Activated CD8-positive, alpha-beta T cell treated with anti-CD3 and anti-CD28 coated beads for 36 hours (primary cell): Measurements from ENCODE around the gene LRRC8E. TPM values are rescaled to one million over a fixed set of nuclear protein-coding genes. Genes with fewer than 3 reads are reported as not detected.
A peak's percentile ranks its signal among the peaks of the same experiment; 100 is the strongest.

ENCODE experiments used
- ATAC-seq: fragments of 200-7000 bp; cut with Tn5 transposase; one replicate; pipeline ENCODE4 v1.10.0; 2021; ENCODE audit warnings: mild to moderate bottlenecking, moderate library complexity
- CTCF ChIA-PET: fragments of 350-600 bp; sonication (Branson Sonifier 250); formaldehyde crosslinking; loops from one replicate; lab custom pipeline; 2021; ENCODE audit warnings: antibody characterized with exemption; lab: Charles Lee
- POLR2A ChIA-PET: fragments of 350-600 bp; sonication (Branson Sonifier 250); formaldehyde crosslinking; loops from one replicate; lab custom pipeline; 2021; ENCODE audit warnings: antibody characterized with exemption; lab: Charles Lee
- DNase-seq: peaks from one replicate; pipeline ENCODE4 v3.0.0-alpha.2; 2020
- H3K27ac Mint-ChIP-seq: one replicate; pipeline ENCODE4 v1.8.0; 2021; ENCODE audit warnings: mild to moderate bottlenecking, mixed read lengths
- H3K27me3 Mint-ChIP-seq: one replicate; pipeline ENCODE4 v1.8.0; 2021; ENCODE audit warnings: mixed read lengths
- H3K36me3 Mint-ChIP-seq: one replicate; pipeline ENCODE4 v1.8.0; 2021; ENCODE audit warnings: low read depth, mixed read lengths
- H3K4me1 Mint-ChIP-seq: one replicate; pipeline ENCODE4 v1.8.0; 2021; ENCODE audit warnings: low read depth, mixed read lengths
- H3K4me3 Mint-ChIP-seq: one replicate; pipeline ENCODE4 v1.8.0; 2021; ENCODE audit warnings: mild to moderate bottlenecking, moderate library complexity, mixed read lengths
- H3K9me3 Mint-ChIP-seq: one replicate; pipeline ENCODE4 v1.8.0; 2021; ENCODE audit warnings: mixed read lengths
- intact Hi-C: fragments of 100-400 bp; cut with micrococcal nuclease; formaldehyde crosslinking; loops from one replicate; pipeline ENCODE4 v1.10.0; 2022
- total RNA-seq, 2 experiments: library from RNA; stranded (reverse); gene quantifications; one replicate each; pipeline ENCODE4 v1.2.3, GENCODE V29; 2021
- TF ChIP-seq, protein P1 (sequence below): fragments of 200-600 bp; IDR thresholded peaks from one replicate; pipeline ENCODE4 v1.8.0; 2022; ENCODE audit warnings: antibody characterized with exemption, mild to moderate bottlenecking

Gene LRRC8E
- total RNA-seq, 2 experiments from 2014 or later, result not detected

DNA sequence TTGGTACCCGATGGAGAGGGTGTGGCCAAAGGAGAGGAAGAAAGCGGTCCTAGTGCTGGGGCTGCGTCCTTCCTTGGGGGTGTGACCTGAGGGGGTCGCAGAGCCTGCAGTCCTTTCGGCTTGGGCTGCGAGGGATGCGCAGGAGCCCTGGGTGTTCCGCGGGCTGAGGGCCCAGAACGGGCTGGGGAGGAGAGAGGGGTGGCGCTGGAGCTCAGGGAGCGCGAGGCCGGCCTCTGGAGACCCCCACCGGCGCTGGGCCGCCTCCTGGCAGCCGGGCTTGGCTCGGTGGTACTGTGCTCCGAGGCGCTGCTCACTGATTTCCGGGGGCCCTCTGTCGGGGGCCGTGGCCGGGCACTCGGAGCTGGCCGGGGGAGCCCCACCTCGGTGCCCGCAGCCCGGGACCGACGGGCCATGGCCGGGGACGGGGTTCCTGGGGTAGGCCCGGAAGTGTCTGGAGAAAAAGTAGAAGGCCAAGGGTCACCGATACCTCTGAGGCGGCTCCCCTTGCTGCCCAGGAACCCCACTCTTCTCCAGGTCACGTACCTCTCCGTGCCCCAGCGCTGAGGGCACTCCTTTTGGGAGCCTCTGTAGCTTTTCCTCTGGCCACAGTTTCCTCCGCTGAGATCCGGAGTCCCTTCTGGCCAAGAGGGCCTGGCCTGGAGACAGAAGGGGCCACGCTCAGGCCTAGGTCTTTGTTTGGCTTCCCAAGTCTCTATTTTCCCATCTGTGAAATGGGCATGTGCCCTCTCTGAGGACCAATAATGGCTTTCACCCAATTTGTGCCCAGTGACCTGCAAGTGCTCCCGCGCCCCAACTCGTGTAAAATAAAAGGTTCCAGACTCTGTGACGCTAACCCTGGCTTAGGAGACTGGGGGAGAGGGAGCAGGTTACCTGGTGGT lies 15.8 kb upstream of the LRRC8E start:
- intact Hi-C loops, result no loop called here
- POLR2A ChIA-PET, result interaction anchor here (0.9 to 1.7 kb wide), 2 partner anchors 14 to 71 kb away, joined by 3 to 6 read pairs; partner anchors contain the start of gene TIMM44
- no peak for DNase-seq
- Mint-ChIP-seq H3K4me1 (peaks cover 35% of the 10 kb centered on the region), H3K27me3 (peaks cover 26% of the 10 kb centered on the region), H3K36me3 (no peaks in the 10 kb centered on the region), H3K27ac (no peak overlapping the region), H3K4me3 (no peak overlapping the region), H3K9me3 (no peaks in the 10 kb centered on the region)
- TF ChIP-seq, protein P1, sequence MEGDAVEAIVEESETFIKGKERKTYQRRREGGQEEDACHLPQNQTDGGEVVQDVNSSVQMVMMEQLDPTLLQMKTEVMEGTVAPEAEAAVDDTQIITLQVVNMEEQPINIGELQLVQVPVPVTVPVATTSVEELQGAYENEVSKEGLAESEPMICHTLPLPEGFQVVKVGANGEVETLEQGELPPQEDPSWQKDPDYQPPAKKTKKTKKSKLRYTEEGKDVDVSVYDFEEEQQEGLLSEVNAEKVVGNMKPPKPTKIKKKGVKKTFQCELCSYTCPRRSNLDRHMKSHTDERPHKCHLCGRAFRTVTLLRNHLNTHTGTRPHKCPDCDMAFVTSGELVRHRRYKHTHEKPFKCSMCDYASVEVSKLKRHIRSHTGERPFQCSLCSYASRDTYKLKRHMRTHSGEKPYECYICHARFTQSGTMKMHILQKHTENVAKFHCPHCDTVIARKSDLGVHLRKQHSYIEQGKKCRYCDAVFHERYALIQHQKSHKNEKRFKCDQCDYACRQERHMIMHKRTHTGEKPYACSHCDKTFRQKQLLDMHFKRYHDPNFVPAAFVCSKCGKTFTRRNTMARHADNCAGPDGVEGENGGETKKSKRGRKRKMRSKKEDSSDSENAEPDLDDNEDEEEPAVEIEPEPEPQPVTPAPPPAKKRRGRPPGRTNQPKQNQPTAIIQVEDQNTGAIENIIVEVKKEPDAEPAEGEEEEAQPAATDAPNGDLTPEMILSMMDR, result no peak
- no peak for ATAC-seq
- CTCF ChIA-PET, result no interaction called here

DNA sequence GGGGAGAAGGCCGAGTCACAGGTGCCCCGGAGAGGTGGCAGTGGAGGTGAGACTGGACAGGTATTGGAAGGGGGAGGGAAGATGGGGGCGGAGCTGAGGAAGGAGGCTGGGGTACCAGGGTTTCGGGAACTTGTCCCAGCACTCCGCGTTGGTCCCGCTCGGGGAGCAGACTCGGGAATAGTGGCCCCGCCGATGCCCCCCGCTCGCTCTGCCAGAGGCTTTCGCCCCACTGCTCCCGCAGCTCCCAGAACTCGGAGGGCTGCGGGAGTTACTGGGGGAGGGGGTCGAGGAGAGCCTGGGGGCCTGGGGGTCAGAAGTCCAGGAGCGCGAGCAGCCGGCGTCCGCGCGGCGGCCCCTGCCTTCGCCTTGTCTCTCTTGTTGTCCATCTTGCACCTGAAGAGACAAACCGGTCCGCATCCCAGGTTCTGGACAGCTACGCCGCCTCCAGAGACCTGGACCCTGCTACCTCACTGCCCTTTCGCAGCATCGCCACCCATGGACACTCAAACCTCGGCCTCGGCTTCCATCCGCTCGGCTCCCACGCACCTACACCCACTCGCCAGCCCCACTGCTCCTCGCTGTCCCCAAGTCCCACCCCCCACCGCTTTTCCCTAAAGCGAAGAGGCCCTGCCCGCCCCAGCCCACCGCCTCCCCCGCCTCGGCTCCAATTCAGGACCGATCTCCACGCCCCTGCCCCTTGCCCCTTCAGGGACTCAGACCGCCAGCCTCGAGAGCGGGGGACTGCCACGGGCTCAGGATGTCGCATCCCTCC lies 14.8 kb upstream of the LRRC8E start:
- DNase-seq (no peak), ATAC-seq (no peak)
- Mint-ChIP-seq H3K36me3 (no peaks in the 10 kb centered on the region), H3K27me3 (peaks cover 25% of the 10 kb centered on the region), H3K4me1 (peaks cover 32% of the 10 kb centered on the region), H3K4me3 (peak overlapping the region; percentile 39), H3K9me3 (no peaks in the 10 kb centered on the region), H3K27ac (no peak overlapping the region)
- TF ChIP-seq, protein P1, result no peak
- ChIA-PET CTCF (no interaction called here), POLR2A (interaction anchor here (1.7 kb wide), 1 partner anchor 70 kb away, joined by 6 read pairs; the partner anchor contains the start of gene TIMM44)
- intact Hi-C loops, result no loop called here

DNA sequence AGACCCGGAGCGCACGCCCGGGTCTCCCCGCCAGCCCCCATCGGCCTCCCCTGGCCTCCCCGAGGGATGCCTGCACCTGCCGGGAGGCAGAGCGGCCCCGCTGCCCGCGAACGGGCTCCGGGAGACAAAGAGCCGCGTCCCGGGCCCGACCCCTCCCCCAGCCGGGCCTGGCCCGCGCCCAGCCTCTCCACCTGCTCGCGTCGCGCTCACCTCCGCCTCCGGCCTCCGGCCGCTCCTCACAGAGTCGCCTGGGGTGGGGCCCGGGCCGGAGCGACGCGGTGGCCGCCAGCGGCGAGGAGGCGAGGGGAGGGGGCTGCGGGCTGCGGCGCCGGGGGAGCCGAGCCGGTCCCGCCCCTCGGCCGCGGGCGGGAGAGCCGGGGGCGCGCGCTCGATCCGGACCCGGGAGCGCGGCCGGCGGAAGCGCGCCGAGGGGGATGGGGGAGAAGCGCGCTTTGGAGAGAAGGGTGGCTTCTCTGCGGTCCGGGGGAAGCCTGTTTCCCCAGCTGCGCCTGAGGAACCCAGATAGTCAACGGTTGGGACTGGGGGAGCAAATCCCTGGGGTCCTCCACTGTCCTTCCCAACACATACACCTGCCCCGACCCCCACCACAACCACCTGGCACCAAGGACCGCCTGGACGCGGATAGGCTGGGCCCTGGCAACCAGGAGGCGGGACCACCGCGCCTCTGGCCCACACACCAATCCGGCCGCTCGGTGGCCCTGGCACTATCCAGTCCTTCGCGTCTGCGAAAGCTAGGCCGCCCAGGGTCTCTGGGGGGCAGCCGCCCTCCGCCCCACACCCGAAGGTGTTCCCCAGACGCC lies 14.0 kb upstream of the LRRC8E start, which contains the start of gene PRR36:
Gene PRR36, minus strand, starts transcription at position 315 of the 821 bp plus-strand sequence. CDS start 701 bp downstream, outside the sequence.
- DNase-seq (peak; percentile 39), ATAC-seq (no peak)
- Mint-ChIP-seq H3K27ac (no peak within 1 kb of the TSS), H3K4me3 (peak within 1 kb of the TSS; percentile 50), H3K4me1 (peaks cover 28% of the 10 kb centered on the region), H3K27me3 (peaks cover 25% of the 10 kb centered on the region), H3K36me3 (no peaks in the 10 kb centered on the region), H3K9me3 (no peaks in the 10 kb centered on the region)
- CTCF ChIA-PET, result no interaction called here
- POLR2A ChIA-PET, result interaction anchor here (1.0 kb wide), 1 partner anchor 10 kb away, joined by 3 read pairs; no protein-coding TSS in a partner anchor
- intact Hi-C loops, result no loop called here
- TF ChIP-seq, protein P1, result no peak

DNA sequence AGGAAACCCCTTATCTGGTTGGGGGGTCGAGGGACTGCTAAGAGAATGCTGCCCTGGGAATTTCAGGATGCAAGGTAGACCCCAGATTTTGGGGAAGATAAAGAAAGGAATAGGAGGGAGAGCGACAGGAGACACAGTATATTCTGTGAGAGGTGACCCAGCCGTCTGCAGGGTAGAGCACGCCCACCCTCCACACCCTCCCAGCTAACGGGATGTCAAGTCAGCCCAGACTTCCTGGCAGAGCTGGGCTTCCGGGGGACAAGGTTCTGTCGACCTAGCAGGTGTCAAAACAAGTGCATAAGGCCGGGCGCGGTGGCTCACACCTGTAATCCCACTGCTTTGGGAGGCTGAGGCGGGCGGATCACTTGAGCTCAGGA lies 13.4 kb upstream of the LRRC8E start:
- Mint-ChIP-seq H3K4me1 (peaks cover 28% of the 10 kb centered on the region), H3K27me3 (peaks cover 25% of the 10 kb centered on the region), H3K9me3 (no peaks in the 10 kb centered on the region), H3K4me3 (peak overlapping the region; percentile 50), H3K27ac (no peak overlapping the region), H3K36me3 (no peaks in the 10 kb centered on the region)
- no peak for ATAC-seq
- no peak for DNase-seq
- ChIA-PET POLR2A (interaction anchor here (1.0 kb wide), 1 partner anchor 10 kb away, joined by 3 read pairs; no protein-coding TSS in a partner anchor), CTCF (no interaction called here)
- TF ChIP-seq, protein P1, result no peak
- intact Hi-C loops, result no loop called here
